ENCODE results near the gene COQ10A.

GRCh38 chr12:56223571-56224101 lies 43.1 kb upstream of the COQ10A start:
- TF ChIP-seq, protein P1, sequence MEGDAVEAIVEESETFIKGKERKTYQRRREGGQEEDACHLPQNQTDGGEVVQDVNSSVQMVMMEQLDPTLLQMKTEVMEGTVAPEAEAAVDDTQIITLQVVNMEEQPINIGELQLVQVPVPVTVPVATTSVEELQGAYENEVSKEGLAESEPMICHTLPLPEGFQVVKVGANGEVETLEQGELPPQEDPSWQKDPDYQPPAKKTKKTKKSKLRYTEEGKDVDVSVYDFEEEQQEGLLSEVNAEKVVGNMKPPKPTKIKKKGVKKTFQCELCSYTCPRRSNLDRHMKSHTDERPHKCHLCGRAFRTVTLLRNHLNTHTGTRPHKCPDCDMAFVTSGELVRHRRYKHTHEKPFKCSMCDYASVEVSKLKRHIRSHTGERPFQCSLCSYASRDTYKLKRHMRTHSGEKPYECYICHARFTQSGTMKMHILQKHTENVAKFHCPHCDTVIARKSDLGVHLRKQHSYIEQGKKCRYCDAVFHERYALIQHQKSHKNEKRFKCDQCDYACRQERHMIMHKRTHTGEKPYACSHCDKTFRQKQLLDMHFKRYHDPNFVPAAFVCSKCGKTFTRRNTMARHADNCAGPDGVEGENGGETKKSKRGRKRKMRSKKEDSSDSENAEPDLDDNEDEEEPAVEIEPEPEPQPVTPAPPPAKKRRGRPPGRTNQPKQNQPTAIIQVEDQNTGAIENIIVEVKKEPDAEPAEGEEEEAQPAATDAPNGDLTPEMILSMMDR (IDR thresholded peaks at IDR 0.05; ENCODE audit: low read length): no peak
- TF ChIP-seq EZH2 (optimal IDR thresholded peaks at IDR 0.05; ENCODE audit: low read depth, low read length): no peak
